Measurements from ENCODE around the gene DFFA.

Gene DFFA

GRCh38 chr1:10432910-10433700 is 39.2 kb downstream of the DFFA start:
- H3K79me2 ChIP-seq (ENCODE audit: insufficient read depth, low read length), result no peaks in the 10 kb centered on the region
- no peaks in the 10 kb centered on the region for H4K20me1 ChIP-seq (ENCODE audit: low read depth, low read length)
- no peak overlapping the region for H3K4me3 ChIP-seq (ENCODE audit: insufficient read depth, low read length, poor library complexity, severe bottlenecking)
- no peak overlapping the region for H3K4me2 ChIP-seq (ENCODE audit: low read depth, low read length, poor library complexity, severe bottlenecking)
- no peaks in the 10 kb centered on the region for H3K9me3 ChIP-seq (ENCODE audit: insufficient read depth, low read length)
- no peak overlapping the region for H3K27ac ChIP-seq (ENCODE audit: low read depth, low read length)
- TF ChIP-seq EZH2phosphoT487 (conservative IDR thresholded peaks at IDR 0.05; ENCODE audit: low read length), result no peak
- H3F3A ChIP-seq (ENCODE audit: insufficient read depth), result no peaks in the 10 kb centered on the region
- no peaks in the 10 kb centered on the region for H3K9me2 ChIP-seq (replicated peaks; ENCODE audit: insufficient read depth, low read length)
- H3K27me3 ChIP-seq (ENCODE audit: low read length), result no peaks in the 10 kb centered on the region
- H3K36me3 ChIP-seq (ENCODE audit: low read length), result no peaks in the 10 kb centered on the region
- no peak overlapping the region for H3K9ac ChIP-seq (ENCODE audit: low read length)
- H2AFZ ChIP-seq (ENCODE audit: low read depth, low read length, severe bottlenecking), result no peak overlapping the region

GRCh38 chr1:10431070-10431730 is 41.1 kb downstream of the DFFA start:
- H2AFZ ChIP-seq (ENCODE audit: low read depth, low read length, severe bottlenecking), result peak overlapping the region; percentile 96
- no peaks in the 10 kb centered on the region for H3K9me2 ChIP-seq (replicated peaks; ENCODE audit: insufficient read depth, low read length)
- H3K9me3 ChIP-seq (ENCODE audit: insufficient read depth, low read length), result no peaks in the 10 kb centered on the region
- H3K27me3 ChIP-seq (ENCODE audit: low read length), result no peaks in the 10 kb centered on the region
- H3F3A ChIP-seq (ENCODE audit: insufficient read depth), result no peaks in the 10 kb centered on the region
- no peak for TF ChIP-seq CTCF (IDR thresholded peaks at IDR 0.05; ENCODE audit: insufficient read depth, low read length, poor library complexity, severe bottlenecking)
- TF ChIP-seq EZH2phosphoT487 (conservative IDR thresholded peaks at IDR 0.05; ENCODE audit: low read length), result no peak
- no peaks in the 10 kb centered on the region for H4K20me1 ChIP-seq (ENCODE audit: low read depth, low read length)
- H3K27ac ChIP-seq (ENCODE audit: low read depth, low read length), result no peak overlapping the region
- peak overlapping the region; percentile 88 for H3K9ac ChIP-seq (ENCODE audit: low read length)
- peak overlapping the region; percentile 90 for H3K4me3 ChIP-seq (ENCODE audit: insufficient read depth, low read length, poor library complexity, severe bottlenecking)
- H3K79me2 ChIP-seq (ENCODE audit: insufficient read depth, low read length), result no peaks in the 10 kb centered on the region
- no peaks in the 10 kb centered on the region for H3K36me3 ChIP-seq (ENCODE audit: low read length)
- peak overlapping the region; percentile 95 for H3K4me2 ChIP-seq (ENCODE audit: low read depth, low read length, poor library complexity, severe bottlenecking)

GRCh38 chr1:10430216-10431069 is 41.9 kb downstream of the DFFA start, which contains the start of gene CENPS:
Gene CENPS, plus strand, starts transcription at chr1:10430433. Its CDS starts 85 bp downstream, at chr1:10430518.
- no peaks in the 10 kb centered on the region for H3K9me2 ChIP-seq (replicated peaks; ENCODE audit: insufficient read depth, low read length)
- no peaks in the 10 kb centered on the region for H3K27me3 ChIP-seq (ENCODE audit: low read length)
- peak within 1 kb of the TSS; percentile 96 for H2AFZ ChIP-seq (ENCODE audit: low read depth, low read length, severe bottlenecking)

More at GRCh38 chr1:10430216-10431069, 41.9 kb downstream of the DFFA start, which contains the start of gene CENPS:
- Histone ChIP-seq H3K9ac (ENCODE audit: low read length) (peak within 1 kb of the TSS; percentile 88), H3K79me2 (ENCODE audit: insufficient read depth, low read length) (no peaks in the 10 kb centered on the region), H3K9me3 (ENCODE audit: insufficient read depth, low read length) (no peaks in the 10 kb centered on the region), H3K27ac (ENCODE audit: low read depth, low read length) (peak within 1 kb of the TSS; percentile 83), H4K20me1 (ENCODE audit: low read depth, low read length) (no peaks in the 10 kb centered on the region), H3K36me3 (ENCODE audit: low read length) (no peaks in the 10 kb centered on the region), H3K4me3 (ENCODE audit: insufficient read depth, low read length, poor library complexity, severe bottlenecking) (peak within 1 kb of the TSS; percentile 90), H3K4me2 (ENCODE audit: low read depth, low read length, poor library complexity, severe bottlenecking) (peak within 1 kb of the TSS; percentile 95), H3F3A (ENCODE audit: insufficient read depth) (no peaks in the 10 kb centered on the region)
- peak; percentile 74 for TF ChIP-seq CTCF (IDR thresholded peaks at IDR 0.05; ENCODE audit: insufficient read depth, low read length, poor library complexity, severe bottlenecking)
- TF ChIP-seq EZH2phosphoT487 (conservative IDR thresholded peaks at IDR 0.05; ENCODE audit: low read length), result no peak

All from SU-DHL-6 (cell line).